Loucy (cell line): ENCODE measurements around the gene MANSC1.

Experiments used
- H2AFZ ChIP-seq: fragments of 200-600 bp; sonication (generic); 2 replicates; pipeline ENCODE4 v1.6.0; 2016; ENCODE audit warnings: antibody characterized with exemption, mild to moderate bottlenecking, low read length, moderate library complexity
- H3F3A ChIP-seq: fragments of 200-600 bp; 2 replicates; pipeline ENCODE4 v1.6.0; 2016; ENCODE audit warnings: antibody characterized with exemption, low read depth, mild to moderate bottlenecking
- H3K27me3 ChIP-seq: fragments of 200-600 bp; sonication (generic); 2 replicates; pipeline ENCODE4 v1.6.1; 2014; ENCODE audit warnings: low read length, mild to moderate bottlenecking; ENCODE audit not compliant: insufficient read depth, poor library complexity, severe bottlenecking
- H3K36me3 ChIP-seq: fragments of 200-600 bp; sonication (generic); 2 replicates; pipeline ENCODE4 v1.6.1; 2016; ENCODE audit warnings: low read length; ENCODE audit not compliant: insufficient read depth
- H3K4me1 ChIP-seq: fragments of 200-600 bp; sonication (generic); 2 replicates; pipeline ENCODE4 v1.5.1; 2014; ENCODE audit warnings: low read length, mild to moderate bottlenecking; ENCODE audit not compliant: insufficient read depth, poor library complexity, severe bottlenecking
- H3K4me2 ChIP-seq: fragments of 200-600 bp; sonication (generic); 2 replicates; pipeline ENCODE4 v1.6.0; 2014; ENCODE audit warnings: antibody characterized with exemption, low read length, low read depth, mild to moderate bottlenecking; ENCODE audit not compliant: poor library complexity, severe bottlenecking
- H3K4me3 ChIP-seq: fragments of 200-600 bp; sonication (generic); 2 replicates; pipeline ENCODE4 v1.5.1; 2014; ENCODE audit warnings: low read length, mild to moderate bottlenecking, mixed read lengths; ENCODE audit not compliant: poor library complexity, severe bottlenecking
- H3K79me2 ChIP-seq: fragments of 200-600 bp; sonication (generic); 2 replicates; pipeline ENCODE4 v1.6.1; 2014; ENCODE audit warnings: low read length; ENCODE audit not compliant: insufficient read depth
- H3K9ac ChIP-seq: fragments of 200-600 bp; sonication (generic); 2 replicates; pipeline ENCODE4 v1.6.0; 2014; ENCODE audit warnings: mild to moderate bottlenecking, low read depth, low read length, moderate library complexity; ENCODE audit not compliant: poor library complexity, severe bottlenecking
- H3K9me2 ChIP-seq: fragments of 200-600 bp; sonication (generic); replicated peaks from 2 replicates; pipeline ENCODE4 v1.6.1; 2016; ENCODE audit warnings: low read depth, low read length, mixed read lengths
- H3K9me3 ChIP-seq: fragments of 200-600 bp; sonication (generic); 2 replicates; pipeline ENCODE4 v1.6.1; 2014; ENCODE audit warnings: mild to moderate bottlenecking, antibody characterized with exemption, low read length, low read depth; ENCODE audit not compliant: insufficient read depth
- H4K20me1 ChIP-seq: fragments of 200-600 bp; sonication (generic); 2 replicates; pipeline ENCODE4 v1.6.0; 2014; ENCODE audit warnings: antibody characterized with exemption, low read length, mild to moderate bottlenecking; ENCODE audit not compliant: insufficient read depth, poor library complexity, severe bottlenecking
- EZH2phosphoT487 ChIP-seq: fragments of 200-600 bp; IDR thresholded peaks from 2 replicates; pipeline ENCODE4 v1.6.1; 2018; ENCODE audit warnings: antibody characterized with exemption, mild to moderate bottlenecking, moderate library complexity, borderline replicate concordance
- TF ChIP-seq, protein P1 (sequence below): fragments of 200-600 bp; sonication (generic); conservative IDR thresholded peaks from 2 replicates; pipeline ENCODE4 v1.5.1; 2014; ENCODE audit warnings: mild to moderate bottlenecking, antibody characterized with exemption, low read length

MANSC1 gene

DNA sequence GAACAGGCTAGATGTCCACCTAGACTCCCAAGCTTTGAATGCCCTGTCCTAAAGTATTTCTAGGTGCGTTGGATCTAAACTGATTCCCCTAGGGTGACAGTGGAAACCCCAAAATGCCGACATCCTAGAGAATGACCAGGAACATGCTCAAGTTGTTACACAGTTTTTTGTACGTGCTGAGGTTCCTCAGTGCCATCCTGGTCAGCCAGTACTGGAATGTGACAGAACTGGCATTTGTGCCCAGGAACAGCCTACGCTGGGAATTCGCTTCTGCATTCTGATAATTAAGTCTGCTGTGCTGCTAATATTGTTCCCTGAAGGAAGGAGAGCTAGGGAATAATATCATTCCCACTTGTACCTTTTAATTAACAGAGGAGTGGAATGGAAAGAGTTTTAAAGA is 47.1 kb upstream of the MANSC1 start:
- Histone ChIP-seq H3K36me3 (no peaks in the 10 kb centered on the region), H3K79me2 (no peaks in the 10 kb centered on the region), H3K9ac (no peak overlapping the region), H3K9me3 (no peaks in the 10 kb centered on the region), H3K27me3 (no peaks in the 10 kb centered on the region), H3K9me2 (no peaks in the 10 kb centered on the region), H3K4me2 (no peak overlapping the region), H4K20me1 (no peaks in the 10 kb centered on the region), H3K4me3 (no peak overlapping the region), H3F3A (no peaks in the 10 kb centered on the region), H2AFZ (no peak overlapping the region), H3K4me1 (no peaks in the 10 kb centered on the region)
- no peak for TF ChIP-seq EZH2phosphoT487
- TF ChIP-seq, protein P1, sequence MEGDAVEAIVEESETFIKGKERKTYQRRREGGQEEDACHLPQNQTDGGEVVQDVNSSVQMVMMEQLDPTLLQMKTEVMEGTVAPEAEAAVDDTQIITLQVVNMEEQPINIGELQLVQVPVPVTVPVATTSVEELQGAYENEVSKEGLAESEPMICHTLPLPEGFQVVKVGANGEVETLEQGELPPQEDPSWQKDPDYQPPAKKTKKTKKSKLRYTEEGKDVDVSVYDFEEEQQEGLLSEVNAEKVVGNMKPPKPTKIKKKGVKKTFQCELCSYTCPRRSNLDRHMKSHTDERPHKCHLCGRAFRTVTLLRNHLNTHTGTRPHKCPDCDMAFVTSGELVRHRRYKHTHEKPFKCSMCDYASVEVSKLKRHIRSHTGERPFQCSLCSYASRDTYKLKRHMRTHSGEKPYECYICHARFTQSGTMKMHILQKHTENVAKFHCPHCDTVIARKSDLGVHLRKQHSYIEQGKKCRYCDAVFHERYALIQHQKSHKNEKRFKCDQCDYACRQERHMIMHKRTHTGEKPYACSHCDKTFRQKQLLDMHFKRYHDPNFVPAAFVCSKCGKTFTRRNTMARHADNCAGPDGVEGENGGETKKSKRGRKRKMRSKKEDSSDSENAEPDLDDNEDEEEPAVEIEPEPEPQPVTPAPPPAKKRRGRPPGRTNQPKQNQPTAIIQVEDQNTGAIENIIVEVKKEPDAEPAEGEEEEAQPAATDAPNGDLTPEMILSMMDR, result no peak

DNA sequence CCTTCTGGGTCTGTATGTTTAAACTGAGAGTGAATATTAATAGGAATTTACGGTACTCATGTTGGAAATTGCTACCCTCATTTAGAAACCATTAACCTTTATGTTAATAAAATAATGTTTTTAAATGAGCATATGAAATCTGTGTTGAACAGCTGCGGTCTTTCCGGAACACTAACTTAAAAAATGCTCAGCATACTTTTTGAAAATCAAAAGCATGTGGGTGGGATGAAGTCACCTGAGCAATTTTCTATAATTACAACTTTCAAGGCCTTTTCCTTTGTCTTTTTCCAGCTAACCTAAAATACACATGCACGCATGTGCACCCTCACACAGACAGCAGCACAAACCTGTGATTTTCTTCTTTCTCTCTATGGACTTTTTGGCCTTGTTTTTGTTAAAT is 46.7 kb upstream of the MANSC1 start:
- no peak overlapping the region for H3K9ac ChIP-seq
- no peak overlapping the region for H2AFZ ChIP-seq

DNA sequence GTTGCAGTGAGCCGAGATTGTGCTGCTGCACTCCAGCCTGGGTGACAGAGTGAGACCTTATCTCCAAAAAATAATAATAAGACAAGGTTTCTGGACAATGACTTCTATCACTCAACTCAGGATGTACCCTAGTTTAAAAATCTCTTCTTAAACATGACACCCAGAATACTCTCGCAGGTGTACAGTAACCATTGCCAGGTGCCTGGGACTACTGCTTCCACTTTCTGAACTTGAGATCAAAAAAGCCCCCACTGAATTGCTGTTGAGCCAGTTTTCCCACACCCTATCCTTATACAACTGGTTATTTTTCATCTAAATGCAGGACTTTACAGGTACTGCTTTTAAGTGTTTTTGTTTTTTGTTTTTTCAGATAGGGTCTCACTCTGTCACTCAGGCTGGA is 43.1 kb upstream of the MANSC1 start:
- Histone ChIP-seq H4K20me1 (no peaks in the 10 kb centered on the region), H3K9me2 (no peaks in the 10 kb centered on the region), H3F3A (no peaks in the 10 kb centered on the region), H3K27me3 (no peaks in the 10 kb centered on the region), H2AFZ (no peak overlapping the region), H3K36me3 (no peaks in the 10 kb centered on the region), H3K4me1 (no peaks in the 10 kb centered on the region), H3K4me3 (no peak overlapping the region), H3K79me2 (no peaks in the 10 kb centered on the region), H3K4me2 (no peak overlapping the region), H3K9ac (no peak overlapping the region), H3K9me3 (no peaks in the 10 kb centered on the region)
- TF ChIP-seq, protein P1, result no peak
- TF ChIP-seq EZH2phosphoT487, result no peak

More for the DNA sequence above, 46.7 kb upstream of the MANSC1 start:
- H4K20me1 ChIP-seq, result no peaks in the 10 kb centered on the region
- H3K36me3 ChIP-seq, result no peaks in the 10 kb centered on the region
- TF ChIP-seq EZH2phosphoT487, result no peak
- TF ChIP-seq, protein P1, result no peak
- no peaks in the 10 kb centered on the region for H3K79me2 ChIP-seq
- no peaks in the 10 kb centered on the region for H3K4me1 ChIP-seq
- no peaks in the 10 kb centered on the region for H3F3A ChIP-seq
- H3K27me3 ChIP-seq, result no peaks in the 10 kb centered on the region
- no peak overlapping the region for H3K4me3 ChIP-seq
- no peaks in the 10 kb centered on the region for H3K9me3 ChIP-seq
- H3K4me2 ChIP-seq, result no peak overlapping the region
- H3K9me2 ChIP-seq, result no peaks in the 10 kb centered on the region
